LNCaP clone FGC (cell line): ENCODE data around the gene SKI.
"Not testable (repeated sequence)": the region's sequence is repeated elsewhere in the genome, so short reads cannot be mapped to it uniquely, and the experiment has no call there.

Experiments
- DNase-seq: peaks from one replicate; pipeline ENCODE4 v3.0.0-alpha.2; 2011; ENCODE audit warnings: low read depth
- H3K4me3 ChIP-seq: 2 replicates; pipeline ENCODE4 v1.5.1; 2011; ENCODE audit warnings: mild to moderate bottlenecking, low read depth, low read length, control low read depth
- TF ChIP-seq, protein P1 (sequence below): IDR thresholded peaks from 2 replicates; pipeline ENCODE4 v1.5.1; 2012; ENCODE audit warnings: mild to moderate bottlenecking; ENCODE audit not compliant: control insufficient read depth, insufficient read depth; ENCODE audit errors: extremely low read depth

The SKI gene

DNA sequence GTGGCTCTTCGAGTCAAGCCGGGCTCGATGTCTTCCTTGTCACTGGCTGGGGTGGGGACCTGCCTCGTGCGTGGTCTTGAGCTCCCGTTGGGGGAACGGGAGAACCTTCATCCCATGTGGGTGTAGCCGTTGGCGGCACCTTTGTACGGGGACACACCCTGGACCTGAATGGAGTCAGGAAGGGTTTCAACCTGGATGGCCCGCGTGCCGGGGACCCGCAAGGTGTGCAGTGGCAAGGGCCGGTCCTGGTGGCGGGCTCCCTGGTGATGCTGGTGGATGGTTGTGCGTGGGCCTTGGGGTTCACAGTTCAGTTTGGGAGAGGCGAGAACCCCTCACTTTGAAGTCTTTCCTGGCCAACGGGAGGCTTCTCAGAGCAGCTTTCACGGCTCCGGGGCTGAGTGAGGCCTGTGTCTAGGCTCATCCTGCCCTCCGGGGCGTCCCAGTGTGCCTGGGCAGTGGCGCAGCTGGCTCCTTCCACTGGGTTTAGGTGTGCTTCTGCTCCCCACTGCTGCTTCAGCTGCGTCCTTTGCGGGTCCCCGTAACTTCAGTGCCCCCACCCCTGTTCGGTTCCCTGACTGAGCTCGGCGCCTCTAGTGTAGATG, 11.4 kb downstream of the SKI start:
- TF ChIP-seq, protein P1, sequence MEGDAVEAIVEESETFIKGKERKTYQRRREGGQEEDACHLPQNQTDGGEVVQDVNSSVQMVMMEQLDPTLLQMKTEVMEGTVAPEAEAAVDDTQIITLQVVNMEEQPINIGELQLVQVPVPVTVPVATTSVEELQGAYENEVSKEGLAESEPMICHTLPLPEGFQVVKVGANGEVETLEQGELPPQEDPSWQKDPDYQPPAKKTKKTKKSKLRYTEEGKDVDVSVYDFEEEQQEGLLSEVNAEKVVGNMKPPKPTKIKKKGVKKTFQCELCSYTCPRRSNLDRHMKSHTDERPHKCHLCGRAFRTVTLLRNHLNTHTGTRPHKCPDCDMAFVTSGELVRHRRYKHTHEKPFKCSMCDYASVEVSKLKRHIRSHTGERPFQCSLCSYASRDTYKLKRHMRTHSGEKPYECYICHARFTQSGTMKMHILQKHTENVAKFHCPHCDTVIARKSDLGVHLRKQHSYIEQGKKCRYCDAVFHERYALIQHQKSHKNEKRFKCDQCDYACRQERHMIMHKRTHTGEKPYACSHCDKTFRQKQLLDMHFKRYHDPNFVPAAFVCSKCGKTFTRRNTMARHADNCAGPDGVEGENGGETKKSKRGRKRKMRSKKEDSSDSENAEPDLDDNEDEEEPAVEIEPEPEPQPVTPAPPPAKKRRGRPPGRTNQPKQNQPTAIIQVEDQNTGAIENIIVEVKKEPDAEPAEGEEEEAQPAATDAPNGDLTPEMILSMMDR: no peak
- DNase-seq: no peak
- H3K4me3 ChIP-seq: no peak overlapping the region

DNA sequence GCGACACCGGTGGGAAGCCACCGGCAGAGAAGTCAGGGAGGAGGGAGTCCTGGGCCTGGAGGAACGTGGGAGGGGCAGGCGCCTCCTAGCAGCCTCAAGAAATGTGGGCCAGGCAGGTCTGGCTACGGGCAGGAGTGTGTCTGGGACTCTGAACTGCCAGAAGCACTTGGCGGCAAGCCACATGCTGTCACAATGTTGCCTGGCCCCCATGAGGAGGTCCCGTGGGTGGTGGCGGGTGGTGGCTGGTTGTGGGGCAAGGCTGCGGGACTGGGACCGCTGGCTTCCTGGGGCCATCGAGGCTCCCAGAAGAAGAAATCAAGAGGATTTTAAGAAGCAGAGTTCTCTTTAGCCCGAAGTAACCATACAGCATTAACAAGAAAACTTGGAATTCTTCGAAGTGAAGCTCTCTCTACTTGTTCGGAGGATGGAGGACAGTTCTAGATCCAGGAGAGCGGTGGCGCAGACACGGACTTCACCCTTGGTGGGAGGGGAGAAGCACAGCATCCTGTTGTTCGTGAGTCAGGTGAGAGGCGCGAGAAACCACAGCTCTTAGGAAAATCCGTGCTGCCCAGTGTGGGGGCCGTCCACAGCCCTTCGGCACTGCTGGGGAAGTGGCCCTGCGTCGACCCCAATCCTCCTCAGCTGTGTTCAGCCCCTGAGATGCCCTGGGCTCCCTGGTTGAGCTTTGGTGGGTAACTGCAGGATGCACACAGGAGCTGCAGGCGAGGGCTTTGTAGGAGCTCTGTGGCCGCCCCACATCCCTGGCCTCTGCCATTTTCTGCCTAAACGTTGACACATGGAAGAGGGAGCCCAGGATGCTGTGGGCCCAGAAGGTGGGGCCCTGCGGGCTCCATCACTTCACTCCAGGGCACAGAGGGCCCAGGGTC, 12.4 kb downstream of the SKI start:
- TF ChIP-seq, protein P1: no peak
- no peak for DNase-seq
- H3K4me3 ChIP-seq: no peak overlapping the region

DNA sequence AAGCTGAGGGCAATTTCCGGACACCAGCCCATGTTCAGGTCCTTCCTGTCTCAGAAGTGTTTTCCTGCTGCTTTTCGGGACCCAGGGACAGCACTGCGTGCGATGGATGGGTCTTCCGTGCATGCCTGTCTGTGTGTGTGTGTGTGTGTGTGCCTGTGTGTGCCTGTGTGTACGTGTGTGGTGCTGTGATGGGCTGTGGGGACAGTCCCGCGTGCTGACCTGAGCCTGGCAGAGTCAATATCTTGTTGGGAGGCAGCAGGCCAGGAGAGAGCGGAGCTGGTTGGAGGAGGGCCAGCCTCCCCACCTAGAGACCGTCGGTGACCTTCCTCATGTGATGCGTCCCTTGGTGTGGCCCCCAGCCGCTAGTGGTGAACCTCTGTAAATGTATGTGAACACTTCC, 13.7 kb downstream of the SKI start:
- TF ChIP-seq, protein P1: no peak
- no peak overlapping the region for H3K4me3 ChIP-seq
- no peak for DNase-seq

DNA sequence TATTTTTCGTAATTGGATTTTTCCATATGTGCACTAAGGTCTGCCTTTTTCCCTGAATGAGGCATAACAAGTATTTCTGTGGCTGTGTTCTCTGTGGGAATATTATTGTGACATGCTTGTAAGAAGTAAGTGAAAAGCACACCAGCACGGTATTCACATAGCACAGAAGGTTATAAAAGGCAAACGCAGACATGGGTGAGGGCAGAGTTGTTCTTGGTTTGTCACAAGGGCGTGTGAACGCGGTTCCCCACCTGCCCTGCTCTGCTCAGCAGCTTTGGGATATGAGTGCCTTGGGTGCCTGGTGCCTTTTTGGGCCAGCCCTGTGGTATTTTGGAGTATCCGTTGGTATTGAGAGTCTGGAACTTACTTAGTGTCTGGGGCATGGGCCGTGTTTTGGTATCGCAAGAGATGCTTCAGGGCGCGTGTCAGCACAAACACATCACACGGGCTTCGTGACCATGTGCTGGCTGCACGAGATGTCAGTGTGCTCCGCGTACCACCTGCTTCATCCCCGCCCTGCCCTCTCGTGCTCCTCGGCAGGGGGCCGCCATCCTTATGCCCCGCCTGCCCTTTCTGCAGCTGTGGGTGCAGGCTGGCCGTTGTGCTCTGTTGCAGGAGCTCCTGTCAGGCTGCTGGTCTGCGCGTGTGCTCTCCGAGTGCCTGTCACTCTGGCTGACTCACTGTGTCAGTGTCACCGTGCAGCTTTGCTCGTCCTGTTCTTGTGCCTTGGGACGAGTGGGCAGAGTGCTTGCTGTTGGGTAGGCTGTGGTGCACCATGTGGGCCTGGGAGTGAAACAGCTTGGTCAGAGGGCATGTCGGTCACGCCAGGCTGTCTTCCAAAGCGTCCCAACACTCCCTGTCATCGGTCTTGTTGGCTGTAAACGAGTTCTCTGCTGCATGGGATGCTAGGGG, 15.0 kb downstream of the SKI start:
- TF ChIP-seq, protein P1: no peak
- DNase-seq: no peak
- H3K4me3 ChIP-seq: no peak overlapping the region

DNA sequence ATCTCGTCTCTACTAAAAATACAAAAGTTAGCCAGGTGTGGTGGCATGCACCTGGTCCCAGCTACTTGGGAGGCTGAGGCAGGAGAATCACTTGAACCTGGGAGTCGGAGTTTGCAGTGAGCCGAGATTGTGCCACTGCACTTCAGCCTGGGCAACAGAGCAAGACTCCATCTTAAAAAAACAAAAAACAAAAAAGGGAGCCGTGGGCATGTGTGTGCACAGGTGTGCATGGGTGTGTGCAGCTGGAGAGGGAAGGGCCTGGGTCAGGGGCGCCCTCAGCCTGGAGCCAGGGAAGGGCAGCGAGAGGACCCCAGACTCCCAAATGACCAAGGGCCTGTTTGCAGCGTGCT, 18.9 kb downstream of the SKI start:
- not testable (repeated sequence) for DNase-seq, H3K4me3 ChIP-seq

DNA sequence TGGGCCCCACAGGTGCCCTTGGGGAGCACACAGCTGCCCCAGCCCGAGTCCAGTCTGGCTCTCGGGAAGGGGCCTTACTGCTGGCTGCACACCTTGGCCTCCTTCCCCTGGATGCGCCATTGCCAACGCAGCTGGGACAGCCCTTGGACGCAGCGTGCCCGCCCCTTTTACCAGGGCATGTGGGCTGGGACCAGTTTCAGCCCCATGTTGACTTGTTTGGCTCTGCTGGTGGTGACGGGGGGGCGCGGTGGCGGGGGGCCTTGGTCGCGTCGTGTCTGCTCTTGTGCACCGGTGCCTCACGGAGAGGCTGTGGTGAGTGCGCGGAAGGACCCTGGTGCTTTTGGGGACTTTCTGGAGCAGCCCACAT, 19.6 kb downstream of the SKI start:
- peak overlapping the region; percentile 39 for H3K4me3 ChIP-seq
- TF ChIP-seq, protein P1: no peak
- DNase-seq: no peak
